Skin epidermis (tissue), 12 donors: ENCODE data around the gene TIMELESS.
"Not testable (repeated sequence)": the region's sequence is repeated elsewhere in the genome, so short reads cannot be mapped to it uniquely, and the experiment has no call there.

Experiments
- H3K27ac ChIP-seq, 21 experiments: fragments of 200-600 bp; sonication (generic) in 11 of 21; one replicate each; pipeline ENCODE4 v1.5.0; 2020; ENCODE audit warnings: mild to moderate bottlenecking in 3 of 21, inconsistent platforms in 2 of 21, moderate library complexity in 2 of 21
- H3K4me3 ChIP-seq, 7 experiments: fragments of 200-600 bp; sonication (generic) in 2 of 7; one replicate each; pipeline ENCODE4 v1.5.0; 2020; ENCODE audit warnings: inconsistent platforms in 2 of 7, mild to moderate bottlenecking in 2 of 7, moderate library complexity in 1 of 7

The TIMELESS gene

DNA sequence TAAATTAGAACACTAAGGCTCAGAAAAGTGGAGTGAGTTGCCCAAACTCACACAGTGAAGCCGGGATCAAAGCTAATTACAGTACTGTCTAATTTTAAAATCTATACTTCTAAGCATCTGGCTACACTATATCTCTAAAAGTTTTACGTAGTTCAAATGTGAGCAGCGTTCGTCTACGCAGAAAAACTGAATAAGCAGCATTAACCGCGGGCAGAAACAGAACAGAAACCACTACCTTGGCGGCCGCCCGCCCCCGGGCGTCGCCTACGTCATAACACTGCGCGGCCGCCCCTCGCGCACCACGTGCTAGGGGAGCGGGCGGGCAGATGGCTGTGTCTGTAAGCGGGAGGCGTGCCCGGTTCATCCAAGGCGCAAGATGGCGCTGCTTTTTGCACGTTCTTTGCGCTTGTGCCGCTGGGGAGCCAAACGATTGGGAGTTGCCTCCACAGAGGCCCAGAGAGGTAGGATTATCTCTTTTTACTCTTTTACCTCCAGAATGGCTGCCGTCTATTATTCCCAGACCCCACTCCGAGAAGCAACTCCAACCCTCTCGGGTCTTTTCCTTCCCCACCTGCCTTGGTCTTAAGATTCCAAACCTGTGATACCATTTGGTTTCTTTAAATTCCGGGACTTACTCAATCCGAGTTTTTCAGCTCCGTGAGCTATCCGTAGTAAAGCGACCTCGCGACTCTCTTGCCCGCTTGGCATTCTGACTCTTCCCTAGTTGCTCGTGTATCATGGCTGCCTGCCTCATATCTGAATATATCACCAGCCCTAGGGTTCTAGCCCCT lies 19.2 kb upstream of the TIMELESS start, which contains the start of gene SPRYD4:
SPRYD4 (plus strand) TSS at position 363 of the 791 bp plus-strand sequence; CDS start at position 377, 14 bp downstream.
- H3K27ac ChIP-seq = peak within 1 kb of the TSS; percentile 68 to 97 (median 88)
- peak within 1 kb of the TSS; percentile 54 to 91 (median 80) for H3K4me3 ChIP-seq

DNA sequence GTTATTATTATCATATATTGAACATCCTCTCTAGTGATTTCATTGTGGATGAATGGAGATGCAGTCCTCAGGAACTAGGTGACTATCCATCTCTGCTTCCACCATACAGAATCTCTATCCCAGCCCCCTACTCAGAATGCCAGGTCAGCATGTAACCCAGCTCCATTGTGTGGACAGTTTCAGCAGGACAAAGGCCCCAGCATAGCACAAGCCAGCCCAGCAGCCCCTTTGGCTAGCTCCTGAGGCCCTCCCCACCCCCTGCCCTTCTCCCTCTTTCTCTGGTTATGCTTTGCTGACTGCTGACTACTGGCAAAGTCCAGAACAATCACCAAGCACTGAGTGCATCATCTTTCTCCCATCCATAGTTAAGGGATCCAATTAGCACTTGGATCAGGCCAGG lies 13.3 kb upstream of the TIMELESS start:
- Histone ChIP-seq H3K27ac (no peak overlapping the region), H3K4me3 (no peak overlapping the region)

DNA sequence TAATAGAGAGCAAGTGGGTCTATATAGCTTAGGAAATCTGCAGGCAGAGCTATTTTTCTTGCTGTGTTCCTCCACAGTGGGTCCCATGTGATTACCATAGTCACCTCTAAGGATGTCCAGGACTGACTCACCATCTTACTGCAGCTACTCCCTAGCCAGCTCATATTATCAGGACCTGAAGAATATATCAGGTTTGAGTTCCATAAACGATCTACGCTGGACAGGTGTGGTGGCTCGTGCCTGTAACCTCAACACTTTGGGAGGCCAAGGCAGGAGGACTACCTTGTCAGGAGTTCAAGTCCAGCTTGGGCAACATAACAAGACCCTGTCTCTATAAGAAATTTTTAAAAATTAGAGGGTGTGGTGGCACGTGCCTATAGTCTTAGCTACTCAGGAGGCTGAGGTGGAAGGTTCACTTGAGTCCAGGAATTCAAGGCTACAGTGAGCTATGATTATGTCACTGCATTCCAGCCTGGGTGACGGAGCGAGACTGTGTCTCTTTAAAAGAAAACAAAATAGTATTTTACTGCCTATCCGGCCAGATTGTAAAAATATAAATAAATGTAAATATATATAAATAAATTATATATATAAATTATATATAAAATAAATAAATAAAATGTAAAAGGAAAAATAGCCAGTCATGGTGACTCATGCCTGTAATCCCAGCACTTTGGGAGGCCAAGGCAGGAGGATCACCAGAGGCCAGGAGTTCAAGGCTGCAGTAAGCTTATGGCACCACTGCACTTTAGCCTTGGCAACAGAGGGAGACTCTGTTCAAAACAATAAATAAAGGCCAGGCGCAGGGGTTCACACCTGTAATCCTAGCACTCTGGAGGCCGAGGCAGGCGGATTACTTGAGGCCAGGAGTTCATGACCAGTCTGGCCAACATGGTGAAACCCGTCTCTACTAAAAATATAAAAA lies 12.3 kb upstream of the TIMELESS start:
- H3K27ac ChIP-seq = no peak overlapping the region
- no peak overlapping the region for H3K4me3 ChIP-seq

DNA sequence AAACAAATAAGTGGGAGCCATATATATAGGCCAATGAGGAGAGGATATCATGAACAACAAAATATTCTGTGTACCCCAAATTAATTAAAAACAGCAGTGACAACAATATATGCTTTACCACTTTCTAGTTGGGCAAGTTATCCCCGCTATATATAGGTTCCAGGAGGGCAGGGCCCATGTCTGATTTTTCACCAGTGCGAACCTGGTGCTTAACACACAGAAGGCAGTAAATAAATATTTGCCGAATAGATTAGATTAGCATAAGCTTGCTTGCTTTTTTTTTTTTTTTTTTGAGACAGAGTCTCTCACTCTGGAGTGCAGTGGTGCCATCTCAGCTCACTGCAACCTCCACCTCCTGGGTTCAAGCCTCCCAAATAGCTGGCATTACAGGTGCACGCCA lies 8.6 kb upstream of the TIMELESS start:
- H3K27ac ChIP-seq = no peak overlapping the region
- no peak overlapping the region for H3K4me3 ChIP-seq

DNA sequence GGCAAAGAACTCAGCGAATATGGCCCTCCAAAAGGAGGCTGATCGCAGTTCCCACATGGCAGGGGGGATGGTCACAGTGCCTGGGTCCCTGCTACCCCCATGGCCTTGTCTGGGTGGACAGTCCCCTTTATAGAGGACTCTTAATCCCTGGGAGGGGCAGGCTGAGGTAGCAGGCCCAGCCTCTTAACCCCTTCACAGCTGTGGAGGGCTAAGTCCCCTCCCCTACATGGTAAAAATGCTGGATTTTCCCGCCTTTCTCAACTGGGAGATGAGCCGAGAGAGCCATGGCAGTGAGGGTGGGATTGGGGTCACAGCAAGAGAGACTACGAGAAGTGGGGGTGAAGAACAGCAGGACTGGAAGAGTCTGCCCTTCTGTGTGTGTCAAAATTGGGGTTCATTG lies 5.3 kb upstream of the TIMELESS start, which contains the start of gene MIP:
MIP (minus strand) TSS at position 101 of the 400 bp plus-strand sequence; CDS start at position 57, 44 bp downstream.
- Histone ChIP-seq H3K27ac (no peak within 1 kb of the TSS), H3K4me3 (no peak within 1 kb of the TSS)

DNA sequence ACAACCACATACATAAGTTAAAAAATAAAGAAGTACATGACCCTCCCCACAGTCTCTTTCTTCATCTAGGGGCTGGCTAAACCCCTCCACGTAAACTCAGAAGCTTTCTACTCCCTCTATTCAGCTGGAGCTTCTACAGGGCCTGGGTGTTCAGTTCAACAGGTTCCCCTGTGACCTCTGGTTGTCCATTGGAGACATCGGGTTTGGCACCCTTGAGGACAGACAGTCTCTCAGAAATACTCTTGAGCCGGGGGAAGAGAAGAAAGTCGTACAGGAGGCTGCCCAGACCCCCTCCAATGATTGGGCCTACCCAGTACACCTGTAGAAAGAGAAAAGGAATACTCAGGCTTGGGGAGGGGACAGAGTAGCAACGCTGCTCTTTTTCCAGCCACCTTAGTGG lies 1.9 kb upstream of the TIMELESS start:
- no peak overlapping the region for H3K27ac ChIP-seq
- H3K4me3 ChIP-seq = no peak overlapping the region

DNA sequence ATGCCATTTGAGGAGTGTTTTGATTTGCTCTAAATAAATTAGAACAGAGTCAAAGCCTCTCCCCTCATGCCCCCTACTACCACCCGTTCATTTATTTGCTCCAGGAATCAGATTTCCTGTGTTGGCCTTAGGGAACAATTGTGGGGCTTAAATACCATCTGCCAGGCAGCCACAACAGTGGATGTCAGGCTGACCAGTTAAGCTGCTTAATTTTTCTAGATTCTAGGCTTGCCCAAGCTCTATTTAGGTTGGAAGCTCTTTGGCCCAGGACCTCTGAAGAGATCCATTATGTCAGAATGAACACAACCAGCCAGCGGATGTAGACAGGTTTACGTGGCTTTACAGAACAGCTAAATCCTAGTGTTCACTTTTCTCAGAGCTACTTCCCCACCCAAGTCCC lies 1.0 kb upstream of the TIMELESS start:
- peak overlapping the region in 4 of 21 experiments; percentile 82 to 88 (median 84) for H3K27ac ChIP-seq

DNA sequence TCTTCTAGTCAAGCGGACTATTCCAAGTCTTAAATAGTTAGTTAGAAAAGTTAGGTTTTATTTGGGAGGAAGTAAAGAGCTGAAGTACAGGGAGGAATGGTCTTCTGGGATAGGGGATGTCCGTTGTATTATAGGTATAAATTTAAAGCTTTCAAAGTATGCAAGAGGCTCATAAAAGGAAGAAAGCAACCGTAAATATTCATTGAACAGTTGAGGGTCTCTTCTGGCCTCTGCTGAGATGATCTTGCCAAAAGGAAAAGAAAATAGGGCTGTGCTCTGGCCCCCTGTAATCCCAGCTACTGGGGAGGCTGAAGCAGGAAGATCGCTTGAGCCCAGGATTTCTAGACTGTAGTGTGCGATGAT lies 377 bp upstream of the TIMELESS start:
- H3K4me3 ChIP-seq = peak overlapping the region; percentile 61 to 91 (median 77)

More for the DNA sequence above, 1.0 kb upstream of the TIMELESS start:
- H3K4me3 ChIP-seq = no peak overlapping the region

DNA sequence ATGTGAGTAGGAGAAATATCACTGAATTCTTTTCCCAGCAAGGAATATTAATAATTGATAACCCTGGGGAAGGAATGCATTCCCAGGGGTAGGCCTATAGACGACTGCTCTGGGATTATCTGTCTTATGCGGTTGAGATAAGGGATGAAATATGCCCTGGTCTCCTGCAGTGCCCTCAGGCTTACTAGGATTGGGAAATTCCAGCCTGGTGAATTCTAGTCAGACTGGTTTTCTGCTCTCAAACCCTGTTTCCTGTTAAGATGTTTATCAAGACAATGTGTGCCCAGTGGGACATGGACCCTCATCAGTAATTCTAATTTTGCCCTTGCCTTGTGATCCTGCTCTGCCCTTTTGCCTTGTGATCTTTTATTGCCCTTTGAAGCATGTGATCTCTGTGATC lies 6.0 kb downstream of the TIMELESS start:
- H3K4me3 ChIP-seq = not testable (repeated sequence)

More for the DNA sequence above, 377 bp upstream of the TIMELESS start:
- H3K27ac ChIP-seq = peak overlapping the region in 20 of 21 experiments; percentile 56 to 88 (median 82)

DNA sequence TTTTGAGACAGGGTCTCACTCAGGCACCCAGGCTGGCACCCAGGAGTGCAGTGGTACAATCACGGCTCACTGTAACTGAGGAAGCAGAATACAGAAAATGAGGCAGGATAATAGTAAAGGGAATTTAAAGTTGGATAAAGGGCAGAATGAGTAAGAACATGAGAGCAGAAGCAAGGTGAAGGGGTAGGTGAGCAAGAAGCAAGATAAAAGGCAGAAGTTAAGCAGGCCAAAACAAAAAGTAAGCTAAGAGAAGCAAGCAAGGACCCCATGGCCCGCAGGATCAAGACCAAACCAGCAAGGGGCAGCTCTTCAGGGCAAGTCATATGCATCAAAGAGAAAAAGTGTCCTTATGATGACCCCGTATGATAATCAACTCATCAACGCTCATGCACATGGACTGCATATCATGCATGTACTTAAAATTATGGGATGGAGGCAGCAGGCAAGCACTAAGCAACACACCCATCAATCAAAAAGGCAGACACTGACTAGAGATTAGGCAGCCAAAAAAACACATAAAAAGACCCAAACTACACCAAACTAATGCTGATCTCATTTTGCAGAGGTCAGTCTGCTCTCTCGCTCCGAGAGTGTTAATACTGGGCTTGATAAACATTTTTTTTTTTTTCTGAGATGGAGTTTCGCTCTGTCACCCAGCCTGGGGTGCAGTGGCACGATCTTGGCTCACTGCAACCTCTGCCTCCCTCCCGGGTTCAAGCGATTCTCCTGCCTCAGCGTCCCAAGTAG lies 11.6 kb downstream of the TIMELESS start:
- Histone ChIP-seq H3K27ac (no peak overlapping the region), H3K4me3 (no peak overlapping the region)

More for the DNA sequence above, 6.0 kb downstream of the TIMELESS start:
- H3K27ac ChIP-seq = not testable (repeated sequence)

DNA sequence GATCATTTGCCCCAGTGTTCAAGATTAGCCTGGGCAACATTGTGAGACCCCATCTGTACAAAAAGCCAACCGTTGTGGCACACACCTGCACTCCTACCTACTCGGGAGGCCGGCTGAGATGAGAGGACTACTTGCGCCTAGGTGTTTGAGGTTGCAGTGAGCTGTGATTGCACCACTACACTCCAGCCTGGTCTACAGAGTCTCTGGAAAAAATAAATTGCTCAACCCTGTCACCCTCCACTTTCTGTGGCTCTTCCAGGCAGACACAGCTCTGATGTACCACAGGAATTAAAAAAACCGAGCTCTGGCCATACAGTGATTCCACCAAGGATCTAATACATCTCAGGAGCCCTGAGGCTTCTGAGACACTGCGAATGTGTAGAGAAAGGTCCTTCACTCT lies 14.4 kb downstream of the TIMELESS start:
- no peak overlapping the region for H3K4me3 ChIP-seq
- no peak overlapping the region for H3K27ac ChIP-seq

DNA sequence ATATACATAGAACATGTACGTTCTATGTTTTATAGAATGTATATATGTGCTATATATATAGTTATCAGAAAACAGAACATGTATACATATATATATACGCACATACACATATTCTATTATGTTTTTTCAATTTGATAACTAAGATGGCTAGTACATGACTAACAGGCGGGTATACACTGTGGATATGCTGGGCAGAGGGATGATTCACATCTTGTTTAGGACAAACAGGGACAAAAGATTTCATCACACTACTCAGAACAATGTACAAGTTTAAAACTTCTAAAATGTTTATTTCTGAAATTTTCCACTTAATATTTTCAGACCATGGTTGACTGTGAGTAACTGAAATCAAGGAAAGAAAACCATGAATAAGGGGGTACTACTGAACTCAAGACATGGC lies 17.4 kb downstream of the TIMELESS start:
- no peak overlapping the region for H3K4me3 ChIP-seq
- no peak overlapping the region for H3K27ac ChIP-seq

DNA sequence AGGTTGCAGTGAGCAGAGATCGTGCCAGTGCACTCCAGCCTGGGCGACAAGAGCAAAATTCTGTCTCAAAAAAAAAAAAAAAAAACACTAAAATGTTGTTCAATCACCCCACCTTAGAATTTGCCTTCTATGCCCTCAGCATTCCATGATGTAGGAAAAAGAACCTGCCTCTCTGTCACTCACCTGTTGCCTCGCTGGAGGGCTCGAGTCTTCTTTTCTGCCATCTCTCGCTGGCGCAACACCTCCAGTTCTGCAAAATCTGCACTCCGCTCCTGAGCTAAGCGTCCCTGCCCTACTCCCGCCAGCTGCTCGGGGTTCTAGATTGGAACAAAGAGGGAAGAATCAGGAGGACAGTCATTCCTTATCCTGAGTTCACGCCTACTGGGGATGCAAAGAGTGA lies 17.9 kb downstream of the TIMELESS start:
- no peak overlapping the region for H3K4me3 ChIP-seq
- no peak overlapping the region for H3K27ac ChIP-seq

DNA sequence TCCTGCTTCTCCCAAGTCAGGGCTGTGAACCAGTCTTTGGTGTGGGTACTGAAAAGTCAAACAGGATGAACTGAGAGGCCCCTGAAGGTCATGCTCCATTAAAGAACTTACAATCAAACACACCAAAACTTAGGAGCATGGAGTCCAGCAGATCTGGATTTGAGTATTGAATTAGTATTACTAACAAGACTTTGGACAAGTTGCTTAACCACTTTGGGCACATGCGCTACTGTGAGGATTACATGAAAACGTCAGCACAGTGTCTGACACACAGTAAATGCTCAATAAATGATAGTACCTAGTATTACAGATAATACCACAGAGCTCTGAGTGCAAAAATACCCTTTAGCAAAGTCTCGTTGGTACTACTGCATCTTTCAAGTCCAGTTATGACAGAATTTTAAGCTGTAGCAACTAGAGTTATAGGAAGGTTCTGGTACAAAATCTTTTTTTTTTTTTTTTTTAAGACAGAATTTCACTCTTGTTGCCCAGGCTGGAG lies 23.2 kb downstream of the TIMELESS start:
- no peak overlapping the region for H3K4me3 ChIP-seq

DNA sequence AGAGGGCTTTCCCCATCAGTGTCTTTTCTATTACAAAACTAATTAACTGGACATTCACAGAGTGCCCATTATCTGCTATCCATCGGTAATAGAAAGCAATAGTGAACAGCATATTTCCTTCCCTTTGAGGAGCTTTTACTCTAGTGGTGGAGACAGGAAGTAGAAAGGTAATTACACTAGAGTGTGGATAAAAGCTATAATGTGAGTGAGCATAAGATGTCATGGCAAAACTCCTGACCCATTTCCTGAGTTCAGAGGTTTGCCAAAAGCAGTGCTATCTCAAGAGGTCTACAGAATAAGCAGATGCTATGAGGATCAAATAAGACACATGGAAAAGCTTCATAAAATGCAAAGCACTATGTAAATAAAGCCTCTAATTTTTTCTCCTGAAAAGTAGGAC lies 24.0 kb downstream of the TIMELESS start:
- no peak overlapping the region for H3K27ac ChIP-seq
- no peak overlapping the region for H3K4me3 ChIP-seq

More for the DNA sequence above, 23.2 kb downstream of the TIMELESS start:
- no peak overlapping the region for H3K27ac ChIP-seq

DNA sequence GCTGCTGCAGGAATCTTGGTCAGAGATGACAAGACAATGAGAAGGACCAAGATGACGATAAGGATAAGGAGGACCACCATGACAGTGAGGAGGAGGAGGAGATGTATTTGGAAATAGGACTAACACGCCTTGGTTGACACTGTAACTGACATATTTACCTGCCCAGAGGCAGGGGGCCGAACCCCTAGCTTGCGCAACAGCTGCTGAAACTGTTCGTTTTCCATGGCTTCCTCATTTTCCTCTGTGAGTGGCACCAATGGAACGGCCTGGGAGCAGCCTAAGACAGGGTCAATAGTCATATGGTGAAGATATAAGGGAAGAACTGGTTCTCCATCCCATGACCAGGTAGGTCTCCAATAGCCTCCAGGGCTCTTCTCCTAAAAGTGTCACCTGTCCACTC lies 28.8 kb downstream of the TIMELESS start:
- no peak overlapping the region for H3K27ac ChIP-seq
- H3K4me3 ChIP-seq = no peak overlapping the region

DNA sequence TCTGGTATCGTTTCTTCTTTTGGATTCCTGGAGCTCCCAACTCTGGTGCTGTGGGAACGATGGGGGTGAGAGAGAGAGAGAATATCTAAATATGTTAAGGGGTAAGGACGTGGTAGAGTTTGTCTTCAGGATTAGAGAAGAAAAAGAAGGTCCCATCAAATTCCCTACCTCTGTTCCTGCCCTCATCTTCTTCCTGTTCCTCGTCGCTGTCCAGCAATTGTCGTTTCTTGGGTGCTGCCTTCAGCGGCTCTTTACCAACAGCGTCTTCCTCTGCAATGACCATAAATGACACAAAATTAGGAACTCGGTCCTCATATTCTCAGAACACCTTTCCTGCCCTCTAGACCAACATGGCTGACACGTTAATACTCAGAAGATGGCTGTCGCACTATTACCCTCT lies 31.5 kb downstream of the TIMELESS start:
- H3K4me3 ChIP-seq = no peak overlapping the region
- no peak overlapping the region for H3K27ac ChIP-seq

DNA sequence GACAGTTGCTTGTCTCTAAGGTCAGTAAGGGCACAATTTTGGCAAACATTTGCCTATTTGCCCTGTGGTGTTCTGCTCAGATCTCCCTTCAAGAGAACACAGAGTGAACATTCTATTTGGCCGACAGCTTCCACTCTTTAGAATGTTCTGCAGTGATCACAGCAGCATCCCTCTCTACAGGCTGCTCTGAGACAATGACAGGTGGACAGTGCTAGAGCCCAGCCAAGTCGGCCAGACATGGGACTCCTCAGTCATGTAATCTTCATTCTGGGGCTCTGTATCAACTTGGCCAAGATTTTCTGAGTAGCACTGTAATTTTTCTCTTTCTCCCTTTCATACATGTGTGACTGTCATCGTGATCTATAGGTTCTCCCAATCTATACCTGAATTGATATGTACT lies 34.8 kb downstream of the TIMELESS start:
- H3K27ac ChIP-seq = no peak overlapping the region
- no peak overlapping the region for H3K4me3 ChIP-seq

DNA sequence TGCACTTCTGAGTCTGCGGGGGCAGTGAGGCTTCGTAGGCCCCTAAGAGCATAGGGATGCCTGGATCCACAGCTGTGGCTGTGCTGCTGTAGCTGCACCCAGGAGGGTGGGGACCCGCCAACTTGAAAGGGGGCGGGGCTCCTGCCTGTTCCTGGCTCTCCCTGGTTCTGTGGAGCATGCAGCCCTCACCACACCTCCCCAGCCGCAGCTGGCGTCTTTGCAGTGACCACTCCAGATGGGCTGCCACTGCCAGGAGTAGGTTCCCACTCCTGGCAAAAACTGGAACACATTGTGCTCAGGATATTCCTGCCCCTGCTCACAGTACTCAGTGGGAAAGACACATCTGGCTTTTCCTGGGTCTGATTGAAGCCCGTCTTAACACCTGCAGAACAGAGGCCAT lies 35.8 kb downstream of the TIMELESS start:
- Histone ChIP-seq H3K4me3 (no peak overlapping the region), H3K27ac (no peak overlapping the region)
